ENCODE results near the gene FAM174B.

The FAM174B gene

GRCh38 chr15:92605225-92605944 is 50.2 kb downstream of the FAM174B start:
- Histone ChIP-seq H3K4me3 (ENCODE audit: low read length) (no peak overlapping the region), H3K9me3 (ENCODE audit: insufficient read depth, low read depth, low read length) (peaks cover 14% of the 10 kb centered on the region), H3K4me1 (ENCODE audit: insufficient read depth, low read length) (no peaks in the 10 kb centered on the region), H3K9ac (ENCODE audit: low read depth, low read length) (no peak overlapping the region), H3K27ac (ENCODE audit: low read depth, low read length) (no peak overlapping the region), H3K36me3 (ENCODE audit: insufficient read depth, low read length) (no peaks in the 10 kb centered on the region), H3K27me3 (ENCODE audit: insufficient read depth, low read length) (no peaks in the 10 kb centered on the region)
- WGBS = 87% methylated on average over 14 of the region's 14 CpGs

GRCh38 chr15:92603743-92604470 is 51.7 kb downstream of the FAM174B start:
- Histone ChIP-seq H3K36me3 (ENCODE audit: insufficient read depth, low read length) (no peaks in the 10 kb centered on the region), H3K27me3 (ENCODE audit: insufficient read depth, low read length) (no peaks in the 10 kb centered on the region), H3K9me3 (ENCODE audit: insufficient read depth, low read depth, low read length) (peaks cover 14% of the 10 kb centered on the region), H3K27ac (ENCODE audit: low read depth, low read length) (no peak overlapping the region), H3K4me3 (ENCODE audit: low read length) (no peak overlapping the region), H3K4me1 (ENCODE audit: insufficient read depth, low read length) (no peaks in the 10 kb centered on the region), H3K9ac (ENCODE audit: low read depth, low read length) (no peak overlapping the region)
- WGBS = 95% methylated on average over 5 of the region's 5 CpGs

- no peak overlapping the region for H3K4me3 ChIP-seq (ENCODE audit: low read length)
Measured at GRCh38 chr15:92603278-92603677, 52.3 kb downstream of the FAM174B start.

GRCh38 chr15:92602267-92602593 is 53.3 kb downstream of the FAM174B start:
- Histone ChIP-seq H3K27me3 (ENCODE audit: insufficient read depth, low read length) (no peaks in the 10 kb centered on the region), H3K9ac (ENCODE audit: low read depth, low read length) (no peak overlapping the region), H3K27ac (ENCODE audit: low read depth, low read length) (no peak overlapping the region), H3K36me3 (ENCODE audit: insufficient read depth, low read length) (no peaks in the 10 kb centered on the region), H3K9me3 (ENCODE audit: insufficient read depth, low read depth, low read length) (peaks cover 14% of the 10 kb centered on the region), H3K4me1 (ENCODE audit: insufficient read depth, low read length) (no peaks in the 10 kb centered on the region), H3K4me3 (ENCODE audit: low read length) (no peak overlapping the region)
- 90% methylated on average over 2 of the region's 2 CpGs for WGBS

More at GRCh38 chr15:92603278-92603677, 52.3 kb downstream of the FAM174B start:
- H3K36me3 ChIP-seq (ENCODE audit: insufficient read depth, low read length) = no peaks in the 10 kb centered on the region
- H3K27me3 ChIP-seq (ENCODE audit: insufficient read depth, low read length) = no peaks in the 10 kb centered on the region
- no peak overlapping the region for H3K27ac ChIP-seq (ENCODE audit: low read depth, low read length)
- H3K9me3 ChIP-seq (ENCODE audit: insufficient read depth, low read depth, low read length) = peaks cover 14% of the 10 kb centered on the region
- 96% methylated on average over 5 of the region's 5 CpGs for WGBS
- no peaks in the 10 kb centered on the region for H3K4me1 ChIP-seq (ENCODE audit: insufficient read depth, low read length)
- H3K9ac ChIP-seq (ENCODE audit: low read depth, low read length) = no peak overlapping the region

- H3K36me3 ChIP-seq (ENCODE audit: insufficient read depth, low read length) = no peaks in the 10 kb centered on the region
- no peak overlapping the region for H3K4me3 ChIP-seq (ENCODE audit: low read length)
- H3K9ac ChIP-seq (ENCODE audit: low read depth, low read length) = no peak overlapping the region
- 96% methylated on average over 3 of the region's 3 CpGs for WGBS
- H3K9me3 ChIP-seq (ENCODE audit: insufficient read depth, low read depth, low read length) = peaks cover 14% of the 10 kb centered on the region
- H3K27ac ChIP-seq (ENCODE audit: low read depth, low read length) = no peak overlapping the region
- no peaks in the 10 kb centered on the region for H3K4me1 ChIP-seq (ENCODE audit: insufficient read depth, low read length)
- no peaks in the 10 kb centered on the region for H3K27me3 ChIP-seq (ENCODE audit: insufficient read depth, low read length)
Measured at GRCh38 chr15:92601592-92602266, 53.8 kb downstream of the FAM174B start.

- WGBS = 91% methylated on average over 3 of the region's 3 CpGs
- Histone ChIP-seq H3K27ac (ENCODE audit: low read depth, low read length) (no peak overlapping the region), H3K27me3 (ENCODE audit: insufficient read depth, low read length) (no peaks in the 10 kb centered on the region), H3K4me3 (ENCODE audit: low read length) (no peak overlapping the region), H3K36me3 (ENCODE audit: insufficient read depth, low read length) (no peaks in the 10 kb centered on the region), H3K9ac (ENCODE audit: low read depth, low read length) (no peak overlapping the region), H3K4me1 (ENCODE audit: insufficient read depth, low read length) (no peaks in the 10 kb centered on the region), H3K9me3 (ENCODE audit: insufficient read depth, low read depth, low read length) (peaks cover 11% of the 10 kb centered on the region; the same call in 1 of the 2 replicates)
Measured at GRCh38 chr15:92600856-92601255, 54.7 kb downstream of the FAM174B start.

GRCh38 chr15:92599394-92599970 is 56.1 kb downstream of the FAM174B start:
- Histone ChIP-seq H3K9me3 (ENCODE audit: insufficient read depth, low read depth, low read length) (peaks cover under 1% of the 10 kb centered on the region; the same call in 1 of the 2 replicates), H3K4me3 (ENCODE audit: low read length) (no peak overlapping the region)
- 89% methylated on average over 4 of the region's 4 CpGs for WGBS

GRCh38 chr15:92597548-92597947 is 58.0 kb downstream of the FAM174B start:
- no peak overlapping the region for H3K9ac ChIP-seq (ENCODE audit: low read depth, low read length)
- no peak overlapping the region for H3K4me3 ChIP-seq (ENCODE audit: low read length)
- no peaks in the 10 kb centered on the region for H3K4me1 ChIP-seq (ENCODE audit: insufficient read depth, low read length)
- no peak overlapping the region for H3K27ac ChIP-seq (ENCODE audit: low read depth, low read length)
- H3K27me3 ChIP-seq (ENCODE audit: insufficient read depth, low read length) = no peaks in the 10 kb centered on the region
- H3K9me3 ChIP-seq (ENCODE audit: insufficient read depth, low read depth, low read length) = no peaks in the 10 kb centered on the region
- 79% methylated on average over 6 of the region's 6 CpGs for WGBS
- no peaks in the 10 kb centered on the region for H3K36me3 ChIP-seq (ENCODE audit: insufficient read depth, low read length)

More at GRCh38 chr15:92599394-92599970, 56.1 kb downstream of the FAM174B start:
- Histone ChIP-seq H3K9ac (ENCODE audit: low read depth, low read length) (no peak overlapping the region), H3K36me3 (ENCODE audit: insufficient read depth, low read length) (no peaks in the 10 kb centered on the region), H3K4me1 (ENCODE audit: insufficient read depth, low read length) (no peaks in the 10 kb centered on the region), H3K27ac (ENCODE audit: low read depth, low read length) (no peak overlapping the region), H3K27me3 (ENCODE audit: insufficient read depth, low read length) (no peaks in the 10 kb centered on the region)

GRCh38 chr15:92596623-92597022 is 59.0 kb downstream of the FAM174B start:
- 95% methylated on average over 5 of the region's 5 CpGs for WGBS
- Histone ChIP-seq H3K9me3 (ENCODE audit: insufficient read depth, low read depth, low read length) (no peaks in the 10 kb centered on the region), H3K27me3 (ENCODE audit: insufficient read depth, low read length) (no peaks in the 10 kb centered on the region), H3K27ac (ENCODE audit: low read depth, low read length) (no peak overlapping the region), H3K4me3 (ENCODE audit: low read length) (no peak overlapping the region), H3K9ac (ENCODE audit: low read depth, low read length) (no peak overlapping the region), H3K36me3 (ENCODE audit: insufficient read depth, low read length) (no peaks in the 10 kb centered on the region), H3K4me1 (ENCODE audit: insufficient read depth, low read length) (no peaks in the 10 kb centered on the region)

GRCh38 chr15:92595506-92596381 is 59.8 kb downstream of the FAM174B start:
- Histone ChIP-seq H3K36me3 (ENCODE audit: insufficient read depth, low read length) (no peaks in the 10 kb centered on the region), H3K9me3 (ENCODE audit: insufficient read depth, low read depth, low read length) (no peaks in the 10 kb centered on the region), H3K27me3 (ENCODE audit: insufficient read depth, low read length) (no peaks in the 10 kb centered on the region), H3K4me1 (ENCODE audit: insufficient read depth, low read length) (no peaks in the 10 kb centered on the region), H3K9ac (ENCODE audit: low read depth, low read length) (no peak overlapping the region), H3K4me3 (ENCODE audit: low read length) (no peak overlapping the region), H3K27ac (ENCODE audit: low read depth, low read length) (no peak overlapping the region)
- 94% methylated on average over 19 of the region's 19 CpGs for WGBS
